Neural cell (in vitro differentiated cells): ENCODE data around the gene SMARCB1. TPM values are rescaled to one million over a fixed set of nuclear protein-coding genes. Genes with fewer than 3 reads are reported as not detected.

ENCODE experiments used
- H2AFZ ChIP-seq: fragments of 200-600, 300-800 bp; sonication (generic), shearing (Covaris generic); 2 replicates; pipeline ENCODE4 v1.6.0; 2014; ENCODE audit warnings: low read depth, mild to moderate bottlenecking, antibody characterized with exemption, low read length, moderate library complexity
- H3F3A ChIP-seq: fragments of 200-600 bp; shearing (Covaris generic); 2 replicates; pipeline ENCODE4 v1.6.1; 2016; ENCODE audit warnings: mild to moderate bottlenecking, moderate library complexity, mixed read lengths, antibody characterized with exemption, low read length; ENCODE audit not compliant: insufficient read depth, poor library complexity, severe bottlenecking
- H3K27ac ChIP-seq: fragments of 200-600, 300-800 bp; sonication (generic), shearing (Covaris generic); 2 replicates; pipeline ENCODE4 v1.5.1; 2014; ENCODE audit warnings: mild to moderate bottlenecking, low read length, moderate library complexity
- H3K27me3 ChIP-seq: fragments of 300-800, 200-600 bp; sonication (generic), shearing (Covaris generic); 2 replicates; pipeline ENCODE4 v1.6.0; 2014; ENCODE audit warnings: mild to moderate bottlenecking, low read depth, low read length, moderate library complexity; ENCODE audit not compliant: insufficient read depth
- H3K36me3 ChIP-seq: fragments of 300-800, 200-600 bp; sonication (generic), shearing (Covaris generic); 2 replicates; pipeline ENCODE4 v1.5.1; 2014; ENCODE audit warnings: mild to moderate bottlenecking, antibody characterized with exemption, low read length, moderate library complexity; ENCODE audit not compliant: insufficient read depth
- H3K4me2 ChIP-seq: fragments of 300-800, 200-600 bp; sonication (generic), shearing (Covaris generic); 2 replicates; pipeline ENCODE4 v1.6.0; 2014; ENCODE audit warnings: mild to moderate bottlenecking, low read length
- H3K4me3 ChIP-seq: fragments of 300-800, 200-600 bp; sonication (generic), shearing (Covaris generic); 2 replicates; pipeline ENCODE4 v1.5.1; 2014; ENCODE audit warnings: mild to moderate bottlenecking, low read length, moderate library complexity
- H3K79me2 ChIP-seq: fragments of 200-600 bp; shearing (Covaris generic); replicated peaks from 2 replicates; pipeline ENCODE4 v1.6.0; 2014; ENCODE audit warnings: mild to moderate bottlenecking, low read length, moderate library complexity; ENCODE audit not compliant: insufficient read depth
- H3K9ac ChIP-seq: fragments of 300-800, 200-600 bp; sonication (generic), shearing (Covaris generic); 2 replicates; pipeline ENCODE4 v1.6.1; 2016; ENCODE audit warnings: mild to moderate bottlenecking, low read length, mixed read lengths
- H3K9me2 ChIP-seq: fragments of 200-600 bp; shearing (Covaris generic); 2 replicates; pipeline ENCODE4 v1.6.1; 2016; ENCODE audit warnings: mild to moderate bottlenecking, low read length, mixed read lengths; ENCODE audit not compliant: insufficient read depth
- H3K9me3 ChIP-seq: fragments of 200-600, 300-800 bp; sonication (generic), shearing (Covaris generic); 2 replicates; pipeline ENCODE4 v1.6.1; 2016; ENCODE audit warnings: mild to moderate bottlenecking, mixed run types, low read length, moderate library complexity, mixed read lengths
- H4K20me1 ChIP-seq: fragments of 200-600 bp; shearing (Covaris generic); 2 replicates; pipeline ENCODE4 v1.6.1; 2016; ENCODE audit warnings: mild to moderate bottlenecking, mixed run types; ENCODE audit not compliant: insufficient read depth
- EP300 ChIP-seq: fragments of 450-650 bp; conservative IDR thresholded peaks from 2 replicates; pipeline ENCODE4 v1.6.1; 2014; ENCODE audit warnings: antibody characterized with exemption, mild to moderate bottlenecking, moderate library complexity; ENCODE audit not compliant: poor library complexity, severe bottlenecking
- EZH2 ChIP-seq: fragments of 200-600, 300-800 bp; shearing (Covaris generic), sonication (generic); IDR thresholded peaks from 2 replicates; pipeline ENCODE4 v1.6.1; 2014; ENCODE audit warnings: antibody characterized with exemption, low read length, borderline replicate concordance, mild to moderate bottlenecking; ENCODE audit not compliant: insufficient read depth, poor library complexity, severe bottlenecking
- MXI1 ChIP-seq: fragments of 450-650 bp; conservative IDR thresholded peaks from 2 replicates; pipeline ENCODE4 v1.6.1; 2014; ENCODE audit warnings: antibody characterized with exemption, mild to moderate bottlenecking; ENCODE audit not compliant: poor library complexity, severe bottlenecking
- POLR2AphosphoS5 ChIP-seq: IDR thresholded peaks from 2 replicates; pipeline ENCODE4 v1.6.1; 2012
- RAD21 ChIP-seq: fragments of 450-650 bp; conservative IDR thresholded peaks from 2 replicates; pipeline ENCODE4 v1.6.1; 2014; ENCODE audit warnings: antibody characterized with exemption, mild to moderate bottlenecking, moderate library complexity
- REST ChIP-seq: IDR thresholded peaks from 2 replicates; pipeline ENCODE4 v1.6.1; 2012; ENCODE audit warnings: borderline replicate concordance
- SMC3 ChIP-seq: fragments of 450-650 bp; conservative IDR thresholded peaks from 2 replicates; pipeline ENCODE4 v1.6.1; 2014; ENCODE audit warnings: antibody characterized with exemption, mild to moderate bottlenecking, moderate library complexity; ENCODE audit not compliant: poor library complexity
- TAF1 ChIP-seq: IDR thresholded peaks from 2 replicates; pipeline ENCODE4 v1.6.1; 2012; ENCODE audit warnings: low read depth
- polyA plus RNA-seq: library from polyadenylated mRNA; depleted of rRNA; stranded (reverse); fragments of >200 nt; gene quantifications from 2 replicates; pipeline ENCODE4 v1.2.3, GENCODE V29; 2014
- TF ChIP-seq, protein P1 (sequence below): fragments of 450-650 bp; IDR thresholded peaks from 2 replicates; pipeline ENCODE4 v1.5.1; 2014; ENCODE audit warnings: antibody characterized with exemption, mild to moderate bottlenecking, moderate library complexity; ENCODE audit not compliant: poor library complexity, severe bottlenecking

The SMARCB1 gene
- polyA plus RNA-seq, 1 donor from 2014 or later = 97.5 TPM

GRCh38 chr22:23774922-23775436 is 11.8 kb upstream of the SMARCB1 start:
- Histone ChIP-seq H2AFZ (no peak overlapping the region), H4K20me1 (no peaks in the 10 kb centered on the region), H3K4me2 (no peak overlapping the region), H3K4me3 (no peak overlapping the region), H3K9ac (no peak overlapping the region), H3K27ac (no peak overlapping the region), H3K9me3 (no peaks in the 10 kb centered on the region), H3K79me2 (no peaks in the 10 kb centered on the region), H3K36me3 (no peaks in the 10 kb centered on the region), H3K27me3 (peaks cover 9% of the 10 kb centered on the region), H3K9me2 (no peaks in the 10 kb centered on the region), H3F3A (no peaks in the 10 kb centered on the region)
- TF ChIP-seq EZH2 = no peak
- no peak for TF ChIP-seq EP300
- TF ChIP-seq, protein P1, sequence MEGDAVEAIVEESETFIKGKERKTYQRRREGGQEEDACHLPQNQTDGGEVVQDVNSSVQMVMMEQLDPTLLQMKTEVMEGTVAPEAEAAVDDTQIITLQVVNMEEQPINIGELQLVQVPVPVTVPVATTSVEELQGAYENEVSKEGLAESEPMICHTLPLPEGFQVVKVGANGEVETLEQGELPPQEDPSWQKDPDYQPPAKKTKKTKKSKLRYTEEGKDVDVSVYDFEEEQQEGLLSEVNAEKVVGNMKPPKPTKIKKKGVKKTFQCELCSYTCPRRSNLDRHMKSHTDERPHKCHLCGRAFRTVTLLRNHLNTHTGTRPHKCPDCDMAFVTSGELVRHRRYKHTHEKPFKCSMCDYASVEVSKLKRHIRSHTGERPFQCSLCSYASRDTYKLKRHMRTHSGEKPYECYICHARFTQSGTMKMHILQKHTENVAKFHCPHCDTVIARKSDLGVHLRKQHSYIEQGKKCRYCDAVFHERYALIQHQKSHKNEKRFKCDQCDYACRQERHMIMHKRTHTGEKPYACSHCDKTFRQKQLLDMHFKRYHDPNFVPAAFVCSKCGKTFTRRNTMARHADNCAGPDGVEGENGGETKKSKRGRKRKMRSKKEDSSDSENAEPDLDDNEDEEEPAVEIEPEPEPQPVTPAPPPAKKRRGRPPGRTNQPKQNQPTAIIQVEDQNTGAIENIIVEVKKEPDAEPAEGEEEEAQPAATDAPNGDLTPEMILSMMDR = no peak
- no peak for TF ChIP-seq RAD21
- TF ChIP-seq TAF1 = no peak
- no peak for TF ChIP-seq REST
- TF ChIP-seq SMC3 = no peak
- TF ChIP-seq MXI1 = no peak
- no peak for TF ChIP-seq POLR2AphosphoS5

DNA sequence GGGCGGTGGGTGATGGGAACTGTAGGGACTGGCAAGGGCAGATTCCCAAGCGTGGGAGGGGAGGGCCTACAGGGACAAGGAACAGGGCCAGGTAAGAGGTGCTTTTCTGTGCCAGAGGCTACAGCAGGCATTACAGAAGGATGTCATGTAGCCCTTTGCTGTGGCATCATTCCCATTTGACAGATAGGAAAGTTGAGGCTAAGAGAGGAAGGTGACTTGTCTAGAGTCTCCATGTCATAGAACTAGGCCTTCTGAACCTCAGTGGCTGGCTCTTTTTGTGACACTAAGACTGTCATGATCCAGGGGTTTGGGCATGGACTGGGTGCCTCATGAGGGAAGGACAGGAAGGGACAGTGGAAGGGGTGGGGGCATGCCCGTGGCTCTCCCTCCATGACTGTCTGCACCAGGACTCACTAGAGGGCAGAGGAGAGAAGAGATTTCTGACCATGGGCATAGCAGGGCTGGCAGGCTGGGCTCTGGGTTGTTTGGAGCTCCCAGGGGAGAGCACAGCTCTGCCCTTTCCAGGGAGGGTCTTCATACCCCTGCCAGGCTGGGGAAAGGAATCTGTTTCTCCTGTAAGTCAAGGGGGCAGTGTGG is 10.9 kb upstream of the SMARCB1 start:
- H3K27me3 ChIP-seq = peaks cover 9% of the 10 kb centered on the region
- no peak overlapping the region for H2AFZ ChIP-seq
- H3K9me2 ChIP-seq = no peaks in the 10 kb centered on the region
- no peaks in the 10 kb centered on the region for H4K20me1 ChIP-seq
- H3K9ac ChIP-seq = no peak overlapping the region
- H3K27ac ChIP-seq = no peak overlapping the region
- no peaks in the 10 kb centered on the region for H3F3A ChIP-seq
- no peaks in the 10 kb centered on the region for H3K9me3 ChIP-seq
- H3K4me2 ChIP-seq = no peak overlapping the region
- H3K79me2 ChIP-seq = no peaks in the 10 kb centered on the region
- no peak overlapping the region for H3K4me3 ChIP-seq
- TF ChIP-seq, protein P1 = no peak
- TF ChIP-seq EP300 (no peak), REST (no peak), POLR2AphosphoS5 (no peak), RAD21 (no peak), SMC3 (no peak), EZH2 (no peak), MXI1 (no peak), TAF1 (no peak)
- no peaks in the 10 kb centered on the region for H3K36me3 ChIP-seq
